Endothelial cell of umbilical vein (primary cell): ENCODE data around the gene NRBF2. TPM values are rescaled to one million over a fixed set of nuclear protein-coding genes. Genes with fewer than 3 reads are reported as not detected.

Experiments used
- BruUV-seq: library from RNA; stranded (reverse); fragments of 400-500 nt; replicated peaks from 2 replicates; lab custom pipeline; 2021; lab: Mats Ljungman, UMichigan
- CTCF ChIA-PET: fragments of 300-600, 350-600 bp; sonication (Branson Sonifier 250); formaldehyde crosslinking; loops from one replicate; lab custom pipeline; 2021; ENCODE audit warnings: antibody characterized with exemption, inconsistent platforms; lab: Charles Lee
- POLR2A ChIA-PET: fragments of 300-600, 350-600 bp; sonication (Branson Sonifier 250); formaldehyde crosslinking; loops from one replicate; lab custom pipeline; 2021; ENCODE audit warnings: antibody characterized with exemption, inconsistent platforms; lab: Charles Lee
- DNase-seq: peaks from one replicate; pipeline ENCODE4 v3.0.0-alpha.2; 2011; ENCODE audit warnings: low read depth, low spot score
- FAIRE-seq: peaks from 2 replicates; lab custom pipeline; 2011; peaks lifted over from hg19 to GRCh38; lab: Jason Lieb, UNC
- H2AFZ ChIP-seq: 2 replicates; pipeline ENCODE4 v1.6.0; 2012; ENCODE audit warnings: low read depth, low read length, control low read depth, inconsistent platforms
- H3K27ac ChIP-seq: 2 replicates; pipeline ENCODE4 v1.5.1; 2011; ENCODE audit warnings: low read depth, mild to moderate bottlenecking, control low read depth, low read length, moderate library complexity; ENCODE audit not compliant: insufficient read depth
- H3K27me3 ChIP-seq, 2 experiments: 2 replicates each; pipeline versions ENCODE4 v1.6.0 to v1.6.1; 2011; ENCODE audit warnings: low read length in 2 of 2, mixed read lengths in 1 of 2; ENCODE audit not compliant: control insufficient read depth in 2 of 2, insufficient read depth in 2 of 2
- H3K36me3 ChIP-seq, 2 experiments: 2 replicates in 1 of 2; 3 replicates in 1 of 2; pipeline ENCODE4 v1.5.1; 2011; ENCODE audit warnings: low read length in 2 of 2, mild to moderate bottlenecking in 1 of 2, moderate library complexity in 1 of 2; ENCODE audit not compliant: control insufficient read depth in 2 of 2, insufficient read depth in 2 of 2; ENCODE audit errors: extremely low read depth in 1 of 2
- H3K4me1 ChIP-seq: 3 replicates; pipeline ENCODE4 v1.5.1; 2011; ENCODE audit warnings: mild to moderate bottlenecking, low read length; ENCODE audit not compliant: control insufficient read depth, insufficient read depth; ENCODE audit errors: extremely low read depth
- H3K4me2 ChIP-seq: 2 replicates; pipeline ENCODE4 v1.6.1; 2011; ENCODE audit warnings: low read length, control low read depth, mixed read lengths; ENCODE audit not compliant: insufficient read depth
- H3K4me3 ChIP-seq, 3 experiments: fragments of 200-600 bp in 1 of 3; sonication (generic), shearing (Covaris generic) in 1 of 3; replicated peaks in 1 of 3; 2 replicates each; pipeline ENCODE4 v1.5.1; 2011 to 2016; ENCODE audit warnings: control low read depth in 3 of 3, low read length in 3 of 3, mild to moderate bottlenecking in 2 of 3, inconsistent platforms in 1 of 3, low read depth in 1 of 3, moderate library complexity in 1 of 3; ENCODE audit not compliant: insufficient read depth in 1 of 3
- H3K79me2 ChIP-seq: 2 replicates; pipeline ENCODE4 v1.6.0; 2012; ENCODE audit warnings: low read length, inconsistent platforms; ENCODE audit not compliant: control insufficient read depth, insufficient read depth
- H3K9ac ChIP-seq: replicated peaks from 2 replicates; pipeline ENCODE3; 2011; ENCODE audit warnings: low read length, control low read depth; ENCODE audit not compliant: insufficient read depth; ENCODE audit errors: extremely low read depth
- H3K9me1 ChIP-seq: replicated peaks from 3 replicates; pipeline ENCODE4 v1.6.0; 2011; ENCODE audit warnings: mild to moderate bottlenecking, low read length; ENCODE audit not compliant: control insufficient read depth, insufficient read depth; ENCODE audit errors: extremely low read depth
- H3K9me3 ChIP-seq: replicated peaks from 2 replicates; pipeline ENCODE4 v1.5.1; 2012; ENCODE audit warnings: low read length, inconsistent platforms; ENCODE audit not compliant: control insufficient read depth, insufficient read depth
- H4K20me1 ChIP-seq: replicated peaks from 2 replicates; pipeline ENCODE3; 2011; ENCODE audit warnings: mild to moderate bottlenecking, low read length; ENCODE audit not compliant: control insufficient read depth, insufficient read depth; ENCODE audit errors: extremely low read depth
- EZH2 ChIP-seq: IDR thresholded peaks from 2 replicates; pipeline ENCODE4 v1.6.1; 2012; ENCODE audit warnings: borderline replicate concordance, low read depth, mild to moderate bottlenecking, moderate library complexity, low read length, inconsistent platforms; ENCODE audit not compliant: severe bottlenecking
- FOS ChIP-seq: IDR thresholded peaks from 2 replicates; pipeline ENCODE4 v1.6.1; 2011; ENCODE audit warnings: mild to moderate bottlenecking, low read length, moderate library complexity, borderline replicate concordance; ENCODE audit not compliant: insufficient read depth
- GATA2 ChIP-seq: IDR thresholded peaks from 2 replicates; pipeline ENCODE4 v1.7.0; 2011; ENCODE audit warnings: low read depth, mild to moderate bottlenecking, moderate library complexity, mixed read lengths, low read length; ENCODE audit not compliant: insufficient read length, insufficient read depth
- JUN ChIP-seq: IDR thresholded peaks from 2 replicates; pipeline ENCODE4 v1.6.1; 2011; ENCODE audit warnings: borderline replicate concordance, low read depth; ENCODE audit not compliant: insufficient read length, insufficient read depth
- MYC ChIP-seq: IDR thresholded peaks from one replicate; pipeline ENCODE4 v1.6.1; 2011; ENCODE audit warnings: mild to moderate bottlenecking, low read depth, low read length
- POLR2A ChIP-seq: IDR thresholded peaks from 2 replicates; pipeline ENCODE4 v1.6.1; 2012; ENCODE audit warnings: low read depth, mild to moderate bottlenecking, control low read depth, low read length
- POLR2AphosphoS5 ChIP-seq: IDR thresholded peaks from 2 replicates; pipeline ENCODE4 v1.6.1; 2012; ENCODE audit warnings: low read depth, mild to moderate bottlenecking, control low read depth, low read length, moderate library complexity; ENCODE audit not compliant: insufficient read depth
- dilution Hi-C: fragments of 300-500 bp; cut with MboI; formaldehyde crosslinking; loops from one replicate; pipeline ENCODE4 v1.15.0; 2019; ENCODE audit warnings: low sequenced_read_pairs; ENCODE audit not compliant: extremely low pct_ligation_motif_present
- intact Hi-C: fragments of 100-400 bp; cut with micrococcal nuclease; formaldehyde crosslinking; loops from one replicate; pipeline ENCODE4 v1.10.0; 2022
- polyA plus RNA-seq, 4 experiments: library from polyadenylated mRNA; depleted of rRNA in 3 of 4; stranded (reverse) in 3 of 4; unstranded in 1 of 4; fragments of >200 nt; gene quantifications; 2 replicates each; pipeline versions ENCODE4 v1.2.1 to v1.2.3, GENCODE V29; 2011 to 2012; ENCODE audit warnings: missing spikeins in 1 of 4
- total RNA-seq: library from RNA; stranded (reverse); gene quantifications from 2 replicates; pipeline ENCODE4 v1.2.3, GENCODE V29; 2021
- TF ChIP-seq, protein P1 (sequence below): IDR thresholded peaks from 2 replicates; pipeline ENCODE4 v1.6.1; 2011; ENCODE audit not compliant: insufficient read depth, insufficient read length
- TF ChIP-seq, protein P2 (sequence below), 2 donors: IDR thresholded peaks; 1 replicate in 1 of 2; 2 replicates in 1 of 2; pipeline ENCODE4 v1.5.1; 2011; ENCODE audit warnings: low read length in 2 of 2, mild to moderate bottlenecking in 2 of 2, moderate library complexity in 2 of 2, control low read depth in 1 of 2, inconsistent platforms in 1 of 2, low read depth in 1 of 2; ENCODE audit not compliant: insufficient read depth in 1 of 2; ENCODE audit errors: extremely low read depth in 1 of 2

The NRBF2 gene
- total and polyA plus RNA-seq, 2 donors (not counting 3 experiments of a cell fraction or from before 2014, with no cell fraction given) = 7.6 to 17.7 TPM

- no peaks in the 10 kb centered on the region for H3K4me1 ChIP-seq
- DNase-seq (no peak), FAIRE-seq (no peak)
- H4K20me1 ChIP-seq = peaks cover 3% of the 10 kb centered on the region
- dilution Hi-C loops (no loop called here), intact Hi-C loops (no loop called here)
- TF ChIP-seq, protein P1, sequence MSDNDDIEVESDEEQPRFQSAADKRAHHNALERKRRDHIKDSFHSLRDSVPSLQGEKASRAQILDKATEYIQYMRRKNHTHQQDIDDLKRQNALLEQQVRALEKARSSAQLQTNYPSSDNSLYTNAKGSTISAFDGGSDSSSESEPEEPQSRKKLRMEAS = no peak
- no peak for TF ChIP-seq POLR2AphosphoS5
- no TSS peak for BruUV-seq
- peaks cover 70% of the 10 kb centered on the region for H3K79me2 ChIP-seq
- no peak overlapping the region for H2AFZ ChIP-seq
- H3K4me3 ChIP-seq = no peak overlapping the region
- no peak overlapping the region for H3K4me2 ChIP-seq
- CTCF ChIA-PET = interaction anchor here (0.6 to 1.7 kb wide), 4 partner anchors 9 to 549 kb away, joined by 3 to 12 read pairs (median 6); partner anchors contain the start of gene NRBF2
- H3K9ac ChIP-seq = no peak overlapping the region
- no peaks in the 10 kb centered on the region for H3K9me1 ChIP-seq
- H3K9me3 ChIP-seq = no peaks in the 10 kb centered on the region
- no peak overlapping the region for H3K27ac ChIP-seq
- POLR2A ChIA-PET = interaction anchor here (1.3 kb wide), 1 partner anchor 9 kb away, joined by 3 read pairs; the partner anchor contains the start of gene NRBF2
- H3K27me3 ChIP-seq = no peaks in the 10 kb centered on the region
- H3K36me3 ChIP-seq = no peaks in the 10 kb centered on the region
Observed at GRCh38 chr10:63142136-63142535, 9.0 kb downstream of the NRBF2 start.

DNA sequence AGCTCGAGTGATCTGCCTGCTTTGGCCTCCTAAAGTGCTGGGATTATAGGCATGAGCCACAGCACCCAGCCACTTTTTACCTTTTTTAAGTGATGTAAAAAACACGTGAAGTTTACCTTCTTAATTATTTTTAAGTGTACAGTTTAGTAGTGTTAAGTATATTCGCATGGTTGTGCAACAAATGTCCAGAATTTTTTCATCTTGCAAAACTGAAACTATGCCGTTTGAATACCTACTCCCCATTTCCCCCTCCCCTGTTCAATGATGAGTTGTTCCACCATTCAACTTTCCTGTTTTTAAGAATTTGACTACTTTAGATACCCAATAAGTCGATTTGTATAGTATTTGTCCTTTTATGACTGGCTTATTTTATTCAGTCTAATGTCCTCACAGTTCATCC lies 10.9 kb downstream of the NRBF2 start:
- no peak overlapping the region for H3K4me2 ChIP-seq
- dilution Hi-C loops = no loop called here
- ChIA-PET POLR2A (no interaction called here), CTCF (interaction anchor here (3.0 kb wide), 1 partner anchor 13 kb away, joined by 26 read pairs; no protein-coding TSS in a partner anchor)
- no peak overlapping the region for H3K27ac ChIP-seq
- no peaks in the 10 kb centered on the region for H3K27me3 ChIP-seq
- DNase-seq (no peak), FAIRE-seq (no peak)
- no peaks in the 10 kb centered on the region for H3K4me1 ChIP-seq
- H3K9me3 ChIP-seq = no peaks in the 10 kb centered on the region
- no peak overlapping the region for H3K9ac ChIP-seq
- no peaks in the 10 kb centered on the region for H3K9me1 ChIP-seq
- H3K79me2 ChIP-seq = peaks cover 63% of the 10 kb centered on the region
- intact Hi-C loops = no loop called here
- H4K20me1 ChIP-seq = peaks cover 3% of the 10 kb centered on the region
- TF ChIP-seq, protein P1 = no peak
- TF ChIP-seq GATA2 (no peak), MYC (no peak), POLR2A (no peak), JUN (no peak), FOS (no peak), POLR2AphosphoS5 (no peak), EZH2 (no peak)
- TF ChIP-seq, protein P2, sequence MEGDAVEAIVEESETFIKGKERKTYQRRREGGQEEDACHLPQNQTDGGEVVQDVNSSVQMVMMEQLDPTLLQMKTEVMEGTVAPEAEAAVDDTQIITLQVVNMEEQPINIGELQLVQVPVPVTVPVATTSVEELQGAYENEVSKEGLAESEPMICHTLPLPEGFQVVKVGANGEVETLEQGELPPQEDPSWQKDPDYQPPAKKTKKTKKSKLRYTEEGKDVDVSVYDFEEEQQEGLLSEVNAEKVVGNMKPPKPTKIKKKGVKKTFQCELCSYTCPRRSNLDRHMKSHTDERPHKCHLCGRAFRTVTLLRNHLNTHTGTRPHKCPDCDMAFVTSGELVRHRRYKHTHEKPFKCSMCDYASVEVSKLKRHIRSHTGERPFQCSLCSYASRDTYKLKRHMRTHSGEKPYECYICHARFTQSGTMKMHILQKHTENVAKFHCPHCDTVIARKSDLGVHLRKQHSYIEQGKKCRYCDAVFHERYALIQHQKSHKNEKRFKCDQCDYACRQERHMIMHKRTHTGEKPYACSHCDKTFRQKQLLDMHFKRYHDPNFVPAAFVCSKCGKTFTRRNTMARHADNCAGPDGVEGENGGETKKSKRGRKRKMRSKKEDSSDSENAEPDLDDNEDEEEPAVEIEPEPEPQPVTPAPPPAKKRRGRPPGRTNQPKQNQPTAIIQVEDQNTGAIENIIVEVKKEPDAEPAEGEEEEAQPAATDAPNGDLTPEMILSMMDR (IDR thresholded peaks at IDR 0.05; ENCODE audit: extremely low read depth in 1 of 2, insufficient read depth in 1 of 2, low read depth in 1 of 2, low read length in 2 of 2) = no peak
- H3K36me3 ChIP-seq = no peaks in the 10 kb centered on the region
- no TSS peak for BruUV-seq
- no peak overlapping the region for H3K4me3 ChIP-seq
- no peak overlapping the region for H2AFZ ChIP-seq
